ENCODE measurements around the gene TNFRSF18. TPM values are rescaled to one million over a fixed set of nuclear protein-coding genes. Genes with fewer than 3 reads are reported as not detected.
A peak's percentile ranks its signal among the peaks of the same experiment; 100 is the strongest.

The TNFRSF18 gene
- total and polyA plus RNA-seq, 3 donors from 2014 or later, result 0.67 TPM; not detected in 2

GRCh38 chr1:1202831-1203560, 3.4 kb downstream of the TNFRSF18 start:
- TF ChIP-seq CTCF (IDR thresholded peaks at IDR 0.05), result no peak
- TF ChIP-seq POLR2A (IDR thresholded peaks at IDR 0.05), result no peak
- peaks cover 5% of the 10 kb centered on the region for H3K4me1 ChIP-seq
- H3K27ac ChIP-seq, result no peak overlapping the region
- no peak overlapping the region for H3K4me3 ChIP-seq
- 67% methylated on average over 27 of the region's 27 CpGs; no CpG with 5 or more reads in 1 of the 2 donors for WGBS, 2 donors
- H3K27me3 ChIP-seq, result no peaks in the 10 kb centered on the region
- H3K9me3 ChIP-seq, result no peaks in the 10 kb centered on the region
- intact Hi-C loops (cut with DNase I; ENCODE audit: low total_unique reads), result no loop called here
- no peaks in the 10 kb centered on the region for H3K36me3 ChIP-seq (ENCODE audit: low read depth, missing control alignments)
- DNase-seq, result no peak

GRCh38 chr1:1200876-1201810, 5.2 kb downstream of the TNFRSF18 start:
- H3K4me3 ChIP-seq, result peak overlapping the region; percentile 39 to 44
- no peaks in the 10 kb centered on the region for H3K36me3 ChIP-seq (ENCODE audit: low read depth, missing control alignments)
- peaks cover 1% of the 10 kb centered on the region for H3K4me1 ChIP-seq
- no peaks in the 10 kb centered on the region for H3K27me3 ChIP-seq
- intact Hi-C loops (cut with DNase I; ENCODE audit: low total_unique reads), result no loop called here
- 2% methylated on average over 57 of the region's 109 CpGs; no CpG with 5 or more reads in 1 of the 2 donors for WGBS, 2 donors
- H3K27ac ChIP-seq, result peak overlapping the region; percentile 39 to 41
- DNase-seq, result peak; percentile 60
- H3K9me3 ChIP-seq, result no peaks in the 10 kb centered on the region
- TF ChIP-seq POLR2A (IDR thresholded peaks at IDR 0.05), result no peak
- no peak for TF ChIP-seq CTCF (IDR thresholded peaks at IDR 0.05)

- Histone ChIP-seq H3K27ac (peak overlapping the region in 1 of 2 donors; percentile 39), H3K9me3 (no peaks in the 10 kb centered on the region), H3K4me3 (peak overlapping the region in 1 of 2 donors; percentile 39), H3K4me1 (no peaks in the 10 kb centered on the region), H3K27me3 (no peaks in the 10 kb centered on the region), H3K36me3 (ENCODE audit: low read depth, missing control alignments) (no peaks in the 10 kb centered on the region)
- intact Hi-C loops (cut with DNase I; ENCODE audit: low total_unique reads), result no loop called here
- no peak for TF ChIP-seq CTCF (IDR thresholded peaks at IDR 0.05)
- TF ChIP-seq POLR2A (IDR thresholded peaks at IDR 0.05), result no peak
- DNase-seq, result no peak
- WGBS, 2 donors, result 79 to 84% methylated on average over 11 to 31 of the region's 31 CpGs
These were observed 6.2 kb downstream of the TNFRSF18 start for GRCh38 chr1:1199961-1200875.

GRCh38 chr1:1199141-1199960, 7.0 kb downstream of the TNFRSF18 start:
- TF ChIP-seq CTCF (IDR thresholded peaks at IDR 0.05), result no peak
- TF ChIP-seq POLR2A (IDR thresholded peaks at IDR 0.05), result no peak
- no peaks in the 10 kb centered on the region for H3K27me3 ChIP-seq
- intact Hi-C loops (cut with DNase I; ENCODE audit: low total_unique reads), result no loop called here
- no peak for DNase-seq
- H3K36me3 ChIP-seq (ENCODE audit: low read depth, missing control alignments), result no peaks in the 10 kb centered on the region
- no peaks in the 10 kb centered on the region for H3K4me1 ChIP-seq
- H3K4me3 ChIP-seq, result no peak overlapping the region
- no peak overlapping the region for H3K27ac ChIP-seq
- WGBS, 2 donors, result 80 to 90% methylated on average over 5 to 20 of the region's 22 CpGs
- no peaks in the 10 kb centered on the region for H3K9me3 ChIP-seq

Data from testis (tissue), 3 donors.